Choroid plexus epithelial cell (primary cell): ENCODE data around the gene CYP4F22.

Experiments used
- DNase-seq: peaks from one replicate; pipeline ENCODE4 v3.0.0-alpha.2; 2010; ENCODE audit warnings: low read depth
- H3K4me3 ChIP-seq: 2 replicates; pipeline ENCODE4 v1.5.1; 2011; ENCODE audit warnings: low read depth, mild to moderate bottlenecking, control low read depth, low read length, moderate library complexity
- CTCF ChIP-seq: conservative IDR thresholded peaks from 2 replicates; pipeline ENCODE4 v1.5.1; 2011; ENCODE audit warnings: low read depth, mild to moderate bottlenecking, control low read depth, inconsistent platforms, low read length, moderate library complexity

The CYP4F22 gene

GRCh38 chr19:15551293-15552004 lies 43.1 kb downstream of the CYP4F22 start:
- no peak for DNase-seq
- no peak overlapping the region for H3K4me3 ChIP-seq
- TF ChIP-seq CTCF, result no peak

GRCh38 chr19:15555021-15555420 lies 46.7 kb downstream of the CYP4F22 start:
- no peak for TF ChIP-seq CTCF
- H3K4me3 ChIP-seq, result no peak overlapping the region

GRCh38 chr19:15555759-15556633 lies 47.7 kb downstream of the CYP4F22 start:
- peak; percentile 95 for DNase-seq
- H3K4me3 ChIP-seq, result peak overlapping the region; percentile 39
- peak; percentile 91 for TF ChIP-seq CTCF

More at GRCh38 chr19:15555021-15555420, 46.7 kb downstream of the CYP4F22 start:
- DNase-seq, result no peak

GRCh38 chr19:15556634-15557181 lies 48.4 kb downstream of the CYP4F22 start:
- no peak for DNase-seq
- no peak for TF ChIP-seq CTCF

GRCh38 chr19:15557223-15557622 lies 48.9 kb downstream of the CYP4F22 start:
- no peak for TF ChIP-seq CTCF
- no peak overlapping the region for H3K4me3 ChIP-seq
- no peak for DNase-seq

More at GRCh38 chr19:15556634-15557181, 48.4 kb downstream of the CYP4F22 start:
- no peak overlapping the region for H3K4me3 ChIP-seq

GRCh38 chr19:15562145-15562544 lies 53.8 kb downstream of the CYP4F22 start:
- no peak for DNase-seq
- no peak for TF ChIP-seq CTCF

More at GRCh38 chr19:15562145-15562544, 53.8 kb downstream of the CYP4F22 start:
- no peak overlapping the region for H3K4me3 ChIP-seq
